Stimulated activated naive CD4-positive, alpha-beta T cell (primary cell): Measurements from ENCODE around the gene SELENOM.
"Not testable (repeated sequence)": the region's sequence is repeated elsewhere in the genome, so short reads cannot be mapped to it uniquely, and the experiment has no call there.

Source experiments
- DNase-seq, 6 experiments: peaks; one replicate each; lab custom pipeline; 2025; lab: John Stamatoyannopoulos, UW

The SELENOM gene

GRCh38 chr22:31078389-31078788, 29.0 kb downstream of the SELENOM start:
- DNase-seq = not testable (repeated sequence)

- no peak for DNase-seq
These were observed 29.7 kb downstream of the SELENOM start for GRCh38 chr22:31077681-31078080.

GRCh38 chr22:31075961-31076360, 31.4 kb downstream of the SELENOM start:
- no peak for DNase-seq

GRCh38 chr22:31073545-31074145, 33.7 kb downstream of the SELENOM start:
- not testable (repeated sequence) for DNase-seq

- not testable (repeated sequence) for DNase-seq
These were observed 34.2 kb downstream of the SELENOM start for GRCh38 chr22:31073125-31073524.

- not testable (repeated sequence) for DNase-seq
These were observed 37.6 kb downstream of the SELENOM start for GRCh38 chr22:31069691-31070314.

- DNase-seq = no peak
These were observed 38.4 kb downstream of the SELENOM start for GRCh38 chr22:31068970-31069369.

GRCh38 chr22:31064369-31064768, 43.0 kb downstream of the SELENOM start:
- no peak for DNase-seq

- DNase-seq = no peak
These were observed 44.7 kb downstream of the SELENOM start for GRCh38 chr22:31062566-31063230.

- not testable (repeated sequence) for DNase-seq
These were observed 47.7 kb downstream of the SELENOM start for GRCh38 chr22:31059663-31060062.

GRCh38 chr22:31056986-31057599, 50.3 kb downstream of the SELENOM start:
- DNase-seq = no peak

- DNase-seq = no peak
These were observed 51.7 kb downstream of the SELENOM start for GRCh38 chr22:31055635-31056159.

- DNase-seq = no peak
These were observed 52.2 kb downstream of the SELENOM start for GRCh38 chr22:31055117-31055634.
